A673 (cell line): ENCODE measurements around the gene ZDHHC7.

Experiments used
- CTCF ChIP-seq: fragments of 300-800, 200-600 bp; sonication (generic); conservative IDR thresholded peaks from 2 replicates; pipeline ENCODE4 v1.5.1; 2017; ENCODE audit warnings: low read depth, mild to moderate bottlenecking, antibody characterized with exemption, low read length, moderate library complexity, mixed read lengths
- EZH2 ChIP-seq: fragments of 200-600 bp; sonication (generic); IDR thresholded peaks from 2 replicates; pipeline ENCODE4 v1.6.1; 2017; ENCODE audit warnings: borderline replicate concordance, low read depth, mild to moderate bottlenecking, mixed read lengths, antibody characterized with exemption, low read length; ENCODE audit not compliant: poor library complexity, severe bottlenecking

GRCh38 chr16:85017633-85018032, 6.3 kb upstream of the ZDHHC7 start:
- TF ChIP-seq EZH2 (no peak), CTCF (no peak)
